22Rv1 (cell line): ENCODE data around the gene COL18A1.

ENCODE experiments used
- ZFX ChIP-seq: fragments of 450-650 bp; IDR thresholded peaks from 2 replicates; pipeline ENCODE4 v1.6.1; 2017; ENCODE audit warnings: antibody characterized with exemption, borderline replicate concordance
- TF ChIP-seq, protein P1 (sequence below): fragments of 450-650 bp; IDR thresholded peaks from 2 replicates; pipeline ENCODE4 v1.5.1; 2017; ENCODE audit warnings: mild to moderate bottlenecking

GRCh38 chr21:45494135-45494850 is 89.3 kb downstream of the COL18A1 start:
- TF ChIP-seq, protein P1, sequence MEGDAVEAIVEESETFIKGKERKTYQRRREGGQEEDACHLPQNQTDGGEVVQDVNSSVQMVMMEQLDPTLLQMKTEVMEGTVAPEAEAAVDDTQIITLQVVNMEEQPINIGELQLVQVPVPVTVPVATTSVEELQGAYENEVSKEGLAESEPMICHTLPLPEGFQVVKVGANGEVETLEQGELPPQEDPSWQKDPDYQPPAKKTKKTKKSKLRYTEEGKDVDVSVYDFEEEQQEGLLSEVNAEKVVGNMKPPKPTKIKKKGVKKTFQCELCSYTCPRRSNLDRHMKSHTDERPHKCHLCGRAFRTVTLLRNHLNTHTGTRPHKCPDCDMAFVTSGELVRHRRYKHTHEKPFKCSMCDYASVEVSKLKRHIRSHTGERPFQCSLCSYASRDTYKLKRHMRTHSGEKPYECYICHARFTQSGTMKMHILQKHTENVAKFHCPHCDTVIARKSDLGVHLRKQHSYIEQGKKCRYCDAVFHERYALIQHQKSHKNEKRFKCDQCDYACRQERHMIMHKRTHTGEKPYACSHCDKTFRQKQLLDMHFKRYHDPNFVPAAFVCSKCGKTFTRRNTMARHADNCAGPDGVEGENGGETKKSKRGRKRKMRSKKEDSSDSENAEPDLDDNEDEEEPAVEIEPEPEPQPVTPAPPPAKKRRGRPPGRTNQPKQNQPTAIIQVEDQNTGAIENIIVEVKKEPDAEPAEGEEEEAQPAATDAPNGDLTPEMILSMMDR = no peak
- TF ChIP-seq ZFX = no peak
